HG03139 (cell line): ENCODE data around the gene ZNF319.
"Not testable (repeated sequence)": the region's sequence is repeated elsewhere in the genome, so short reads cannot be mapped to it uniquely, and the experiment has no call there.

ENCODE experiments used
- ATAC-seq: cut with Tn5 transposase; IDR thresholded peaks from one replicate; pipeline ENCODE4 v1.9.1; 2021; ENCODE audit not compliant: unreplicated experiment

The ZNF319 gene

DNA sequence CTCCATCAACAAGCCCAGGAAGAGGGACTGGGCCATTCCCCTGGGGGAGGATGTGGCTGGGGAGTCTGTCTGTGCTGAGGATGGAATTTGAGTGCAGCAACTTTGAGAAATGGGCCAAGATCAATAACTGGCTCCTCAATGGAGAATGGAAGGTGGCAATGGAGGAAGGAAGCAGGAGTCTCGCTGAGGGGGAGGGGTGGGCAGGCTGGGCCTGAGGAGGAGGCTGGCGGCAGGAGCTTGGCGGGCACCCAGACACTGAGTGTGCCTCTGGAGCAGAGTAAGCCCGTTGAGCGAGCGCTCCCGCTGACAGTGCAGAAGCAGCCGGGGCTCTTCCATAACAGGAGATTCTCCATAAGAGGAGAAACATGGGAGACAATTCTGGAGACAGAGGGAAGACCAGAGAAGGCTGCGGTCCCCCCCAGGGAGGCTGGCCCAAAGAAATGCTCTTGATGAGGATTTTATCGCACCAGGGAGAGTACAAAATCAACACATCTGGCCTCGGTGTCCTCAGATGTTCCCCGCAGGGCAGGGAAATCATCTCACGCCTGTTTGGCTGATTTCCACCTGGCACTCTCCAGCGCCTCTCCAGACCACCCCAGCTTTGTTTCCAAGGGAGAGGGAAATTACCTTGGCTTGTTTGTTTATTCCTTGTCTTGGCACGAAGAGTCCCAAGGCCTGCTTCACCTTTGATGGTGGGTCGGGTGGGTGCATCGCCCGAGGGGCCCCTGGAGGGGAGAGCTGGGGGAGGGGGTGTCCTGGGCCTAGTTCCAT, 22.3 kb upstream of the ZNF319 start:
- ATAC-seq: no peak

DNA sequence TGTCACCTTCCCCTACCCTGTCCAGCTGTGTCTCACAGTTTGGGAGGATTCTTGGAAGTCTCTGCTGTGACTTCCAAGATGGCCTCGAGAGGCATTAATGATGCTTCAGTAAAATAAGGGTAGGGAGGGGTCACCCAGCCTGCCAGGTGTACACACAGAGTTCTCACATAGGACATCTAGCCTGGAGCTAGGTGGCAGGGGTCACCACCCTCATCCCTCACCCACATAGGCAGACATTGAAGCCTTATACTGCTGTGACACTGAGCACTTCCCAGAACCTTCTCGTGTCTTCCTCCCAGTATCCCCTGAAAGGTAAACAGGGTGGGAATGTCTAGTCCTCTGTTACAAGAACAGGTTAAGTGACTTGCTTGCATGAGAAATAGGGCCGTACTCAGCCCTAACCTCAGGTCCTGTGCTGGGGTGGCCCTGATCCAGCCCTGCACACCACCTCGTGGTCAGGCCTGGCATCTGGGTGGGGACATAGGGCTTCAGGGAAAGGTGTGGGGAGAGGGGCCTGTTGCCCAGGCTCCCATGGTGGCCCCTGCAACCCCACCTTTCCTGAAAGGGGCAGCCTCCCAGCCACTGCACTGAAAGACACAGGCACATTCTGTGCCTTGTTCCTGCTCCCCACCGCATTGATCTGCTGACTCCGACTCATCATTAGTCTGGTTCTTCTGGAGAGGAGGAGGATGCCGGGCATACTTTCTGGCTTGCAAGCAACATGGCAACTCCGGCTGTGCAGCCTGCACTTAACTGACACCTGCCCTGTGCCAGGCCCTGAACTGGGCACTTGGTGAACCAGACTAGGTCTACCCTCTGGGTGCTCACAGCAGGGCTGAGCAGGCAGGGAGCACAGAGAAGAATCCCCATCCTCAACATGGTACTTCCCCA, 21.4 kb upstream of the ZNF319 start:
- no peak for ATAC-seq

DNA sequence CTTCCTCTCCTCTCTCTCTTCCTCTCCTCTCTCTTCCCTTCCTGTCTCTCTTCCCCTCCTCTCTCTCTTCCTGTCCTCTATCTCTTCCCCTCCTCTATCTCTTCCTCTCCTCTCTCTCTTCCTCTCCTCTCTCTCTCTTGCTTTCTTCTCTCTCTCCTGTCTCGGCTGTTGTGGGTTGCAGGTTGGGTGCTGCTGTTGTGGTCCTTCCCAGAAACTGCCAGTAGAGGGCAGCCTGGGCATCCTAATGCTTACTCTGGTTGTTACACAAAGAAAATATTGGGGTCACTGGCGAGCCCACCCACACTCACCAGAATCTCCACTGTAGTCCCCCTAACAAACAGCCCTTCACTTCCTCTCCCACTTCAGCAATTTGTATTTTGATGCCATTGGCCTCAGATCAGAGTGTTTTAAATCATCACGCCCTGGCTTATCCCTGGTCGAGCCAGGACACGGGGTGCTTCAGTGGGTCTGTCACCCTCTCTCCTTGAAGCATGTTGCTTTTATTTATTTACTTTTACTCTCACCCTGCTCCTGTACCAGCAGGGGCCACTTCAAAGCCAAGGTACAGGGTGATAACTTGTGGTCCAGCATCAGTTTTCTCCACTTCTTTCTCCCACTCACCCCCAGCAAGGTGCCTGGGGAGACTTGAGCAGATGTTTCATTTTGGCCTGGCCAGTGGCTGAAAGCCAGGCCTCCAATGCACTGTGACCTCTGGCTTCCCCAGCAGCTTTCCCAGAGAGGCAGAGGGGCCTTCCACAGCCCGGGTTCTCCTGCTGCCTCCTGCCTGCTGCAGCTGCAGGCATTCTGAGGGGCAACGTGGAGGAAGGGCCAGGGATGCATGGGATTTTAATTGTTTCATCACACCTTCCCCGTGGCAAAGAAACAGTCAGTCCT, 20.4 kb upstream of the ZNF319 start:
- no peak for ATAC-seq

DNA sequence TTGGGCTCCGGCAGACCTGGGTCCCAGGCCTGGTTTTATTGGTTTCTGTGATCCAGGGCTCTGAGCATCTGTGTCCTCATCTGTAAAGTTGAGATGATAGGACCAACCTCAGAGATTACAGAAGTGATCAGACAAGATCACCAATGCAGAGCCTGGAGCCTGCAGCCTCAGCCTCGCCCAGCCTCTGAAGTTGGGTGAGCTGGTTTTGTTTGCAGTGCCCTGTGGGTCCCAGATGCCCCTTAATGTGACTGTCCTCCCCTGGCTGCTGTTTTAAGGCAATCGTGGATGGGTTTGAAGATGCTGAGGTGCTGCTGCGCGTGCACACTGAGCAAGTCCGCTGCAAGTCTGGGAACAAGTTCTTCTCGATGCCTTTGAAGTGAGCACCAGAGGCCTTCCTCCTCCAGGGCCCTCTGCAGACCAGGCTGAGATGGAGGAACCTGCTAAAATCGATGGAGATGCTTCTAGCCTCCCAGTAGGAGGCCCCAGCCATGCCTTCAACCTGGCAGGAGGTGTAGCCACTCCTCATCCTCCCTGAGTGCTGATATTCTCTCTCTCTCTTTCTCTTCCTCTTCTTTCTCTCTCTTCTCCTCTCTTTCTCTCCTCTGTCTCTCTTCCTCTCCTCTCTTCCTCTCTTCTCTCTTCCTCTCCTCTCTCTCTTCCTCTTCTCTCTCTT, 19.5 kb upstream of the ZNF319 start:
- no peak for ATAC-seq

DNA sequence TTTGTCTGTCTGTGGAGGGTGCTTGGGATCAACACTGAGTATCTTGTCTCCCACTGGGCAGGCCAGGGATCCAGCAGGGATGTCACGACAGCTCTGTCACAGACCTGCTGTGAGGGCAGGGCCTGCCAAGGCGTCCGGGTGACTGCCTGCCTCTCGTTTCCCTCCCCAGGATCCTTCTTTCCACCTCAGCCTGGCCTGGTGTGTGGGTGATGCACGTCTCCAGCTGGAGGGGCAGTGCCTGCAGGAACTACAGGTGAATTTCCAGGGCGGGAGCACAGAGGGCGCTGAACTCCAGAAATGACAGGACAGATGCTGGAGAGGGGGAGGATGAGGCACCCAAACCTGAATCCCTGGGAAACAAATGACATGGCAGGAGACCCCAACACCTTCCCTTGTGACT, 18.3 kb upstream of the ZNF319 start:
- ATAC-seq: no peak

DNA sequence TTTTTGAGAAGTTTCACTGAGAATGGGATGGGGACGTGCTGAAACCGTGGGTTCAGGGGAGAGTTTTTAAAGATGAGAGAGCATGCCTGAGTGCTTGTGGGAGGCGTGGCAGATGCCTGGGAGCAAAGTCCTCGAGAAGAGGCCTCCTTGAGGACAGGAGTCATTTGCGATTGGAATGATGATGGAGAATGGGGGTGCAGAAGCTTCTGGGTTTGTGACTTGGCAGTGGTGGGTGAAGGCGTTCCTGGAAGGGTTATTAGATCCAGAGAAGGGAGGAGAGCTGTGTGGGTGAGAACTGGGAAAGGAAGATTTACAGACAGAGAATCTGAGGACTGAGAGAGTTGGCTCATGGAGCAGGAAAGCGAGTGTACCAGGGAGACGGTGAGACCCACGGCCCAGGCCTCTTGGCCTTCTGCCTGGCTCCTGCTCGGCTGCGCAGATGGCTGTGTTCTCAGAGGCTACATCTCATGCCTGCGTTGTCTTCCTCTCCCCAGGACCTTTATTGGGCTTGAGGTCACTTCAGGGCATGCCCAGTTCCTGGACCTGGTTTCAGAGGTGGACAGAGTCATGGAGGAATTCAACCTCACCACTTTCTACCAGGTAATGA, 16.5 kb upstream of the ZNF319 start:
- ATAC-seq: no peak

DNA sequence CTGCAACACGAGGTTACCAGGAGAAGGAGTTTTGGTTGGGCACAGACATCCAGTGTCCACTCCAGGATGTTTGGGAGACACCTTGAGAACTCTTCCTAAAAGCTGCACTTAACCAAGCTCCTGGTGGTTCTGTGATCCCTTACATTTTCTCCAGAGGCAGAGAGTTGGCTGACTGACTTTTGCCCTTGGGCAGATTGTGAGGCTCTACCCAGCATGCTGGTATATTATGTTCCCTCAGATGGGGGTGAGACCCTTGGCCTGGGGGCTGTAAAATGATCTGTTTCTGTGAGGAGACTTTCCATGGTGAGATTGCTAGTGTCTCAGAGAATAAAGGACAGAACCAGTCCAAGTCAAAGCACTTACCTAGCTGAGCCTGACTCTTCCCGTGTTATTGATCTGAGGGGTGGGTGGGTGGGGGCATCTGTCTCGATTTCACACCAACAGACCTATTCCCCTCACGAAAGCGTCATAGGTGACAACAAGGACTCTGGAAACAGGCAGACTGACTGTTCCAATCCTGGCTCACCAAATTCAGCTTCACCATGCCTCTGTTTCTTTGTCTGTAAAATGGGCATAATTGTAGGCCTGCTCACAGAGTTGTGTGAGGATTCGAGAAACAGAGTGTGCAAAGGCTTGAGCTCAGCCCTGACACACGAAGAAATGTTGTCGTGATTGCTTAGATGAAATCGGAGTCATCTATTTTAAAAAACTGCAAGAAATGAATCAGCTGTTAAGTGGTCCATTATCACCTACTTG, 12.9 kb upstream of the ZNF319 start:
- no peak for ATAC-seq

DNA sequence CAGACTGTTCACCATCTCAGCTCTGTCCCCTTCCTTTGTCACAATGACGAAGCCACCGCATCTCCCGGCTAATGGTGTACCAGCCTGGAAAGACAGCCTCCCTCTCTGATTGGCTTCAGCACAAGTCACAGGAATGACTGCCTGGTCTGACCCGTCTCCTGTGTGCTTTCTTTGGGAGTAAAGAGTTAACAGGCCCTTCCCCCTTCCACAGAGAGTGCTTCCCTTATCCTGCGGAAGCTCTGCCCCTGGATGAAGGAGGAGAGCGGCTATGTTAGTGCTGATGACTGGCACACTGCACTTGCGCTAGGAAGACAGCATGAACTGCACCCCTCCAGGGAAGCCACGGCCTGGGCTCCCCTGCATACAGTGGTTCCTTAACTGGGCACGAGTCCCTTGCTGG, 12.0 kb upstream of the ZNF319 start:
- ATAC-seq: no peak

DNA sequence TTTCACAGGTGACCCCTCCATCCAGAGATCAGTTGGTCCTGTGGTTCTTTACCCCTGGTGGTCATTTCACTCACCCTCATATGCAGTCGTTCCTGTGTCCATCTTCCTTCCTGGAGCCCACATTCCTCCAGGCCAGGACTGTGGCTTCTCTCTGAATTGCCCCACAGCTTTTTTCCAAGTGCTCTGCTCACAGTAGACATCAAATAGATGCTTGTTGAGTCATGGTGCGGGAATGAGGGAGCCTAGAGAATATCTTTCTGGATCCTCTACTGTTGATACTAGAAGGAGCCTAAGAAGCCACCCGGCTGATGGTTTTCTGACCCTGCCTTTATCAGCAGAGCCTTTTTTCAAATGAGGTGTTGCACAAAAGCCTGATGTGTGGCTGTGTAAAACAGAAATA, 11.2 kb upstream of the ZNF319 start:
- no peak for ATAC-seq

DNA sequence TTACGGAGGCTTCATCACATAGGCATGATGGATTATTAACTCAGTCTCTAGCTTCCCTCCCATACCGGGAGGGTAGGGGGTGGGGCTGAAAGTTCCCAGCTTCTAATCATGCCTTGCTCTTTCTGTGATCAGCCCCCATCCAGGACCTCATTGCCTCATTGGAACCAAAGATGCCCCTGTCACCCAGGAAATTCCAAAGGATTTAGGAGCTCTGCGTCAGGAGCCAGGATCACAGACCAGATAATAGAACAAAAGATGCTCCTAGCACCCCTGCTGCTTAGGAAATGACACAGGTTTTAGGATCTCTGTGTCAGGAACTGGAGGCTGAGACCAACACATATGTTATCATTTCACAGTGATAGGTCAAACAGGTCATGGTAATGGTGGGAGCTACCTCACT, 10.4 kb upstream of the ZNF319 start:
- ATAC-seq: no peak

DNA sequence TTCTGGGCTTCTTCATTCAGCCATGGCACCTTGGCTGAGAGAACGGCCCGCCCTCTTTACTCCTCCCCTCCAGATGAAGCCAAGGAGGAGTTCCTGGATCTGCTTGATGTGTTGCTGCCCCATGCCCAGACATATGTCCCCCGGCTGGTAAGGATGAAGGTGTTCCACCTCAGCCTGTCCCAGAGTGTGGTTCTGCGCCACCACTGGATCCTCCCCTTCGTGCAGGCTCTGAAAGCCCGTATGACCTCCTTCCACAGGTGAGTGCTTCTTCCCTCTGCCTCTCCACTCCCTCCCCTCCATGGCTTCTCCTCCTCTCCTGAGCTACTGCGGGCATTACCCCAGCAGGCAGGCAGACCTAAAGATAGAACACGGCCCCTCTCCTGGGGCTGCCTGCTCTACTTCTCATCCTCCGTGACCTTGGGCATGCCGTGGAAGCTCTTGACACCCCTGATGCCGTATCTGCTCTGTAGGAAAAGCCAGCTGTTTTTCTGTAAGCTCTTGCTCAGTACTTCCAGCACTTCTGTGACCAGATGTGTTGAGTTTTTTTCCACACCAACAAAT, 9.5 kb upstream of the ZNF319 start:
- no peak for ATAC-seq

DNA sequence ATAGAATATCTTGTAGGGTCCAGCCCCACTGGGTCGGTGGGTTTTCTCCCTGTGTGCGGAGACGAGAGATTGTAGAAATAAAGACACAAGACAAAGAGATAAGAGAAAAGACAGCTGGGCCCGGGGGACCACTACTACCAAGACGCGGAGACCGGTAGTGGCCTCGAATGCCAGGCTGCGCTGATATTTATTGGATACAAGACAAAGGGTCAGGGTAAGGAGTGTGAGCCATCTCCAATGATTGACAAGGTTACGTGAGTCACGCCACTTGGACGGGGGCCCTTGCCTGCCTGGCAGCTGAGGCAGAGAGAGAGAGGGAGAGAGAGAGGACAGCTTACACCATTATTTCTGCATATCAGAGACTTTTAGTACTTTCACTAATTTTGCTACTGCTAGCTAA, 4.3 kb upstream of the ZNF319 start:
- not testable (repeated sequence) for ATAC-seq

DNA sequence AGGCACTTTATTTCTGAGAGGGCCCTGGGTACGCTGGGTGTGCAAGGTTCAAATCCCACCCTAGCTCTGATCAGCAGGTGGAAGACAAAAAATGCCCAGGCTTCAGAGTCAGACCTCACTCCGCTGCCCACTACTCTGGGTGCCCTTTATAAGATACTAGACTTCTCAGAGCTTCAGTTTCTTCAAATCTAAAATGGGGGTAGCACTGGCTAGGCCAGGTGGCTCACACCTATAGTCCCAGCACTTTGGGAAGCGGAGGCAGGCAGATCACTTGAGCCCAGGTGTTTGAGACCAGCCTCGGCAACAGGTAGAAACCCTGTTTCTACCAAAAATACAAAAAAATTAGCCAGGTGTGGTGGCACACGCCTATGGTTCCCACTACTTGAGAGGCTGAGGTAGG, 2.5 kb upstream of the ZNF319 start:
- ATAC-seq: no peak

DNA sequence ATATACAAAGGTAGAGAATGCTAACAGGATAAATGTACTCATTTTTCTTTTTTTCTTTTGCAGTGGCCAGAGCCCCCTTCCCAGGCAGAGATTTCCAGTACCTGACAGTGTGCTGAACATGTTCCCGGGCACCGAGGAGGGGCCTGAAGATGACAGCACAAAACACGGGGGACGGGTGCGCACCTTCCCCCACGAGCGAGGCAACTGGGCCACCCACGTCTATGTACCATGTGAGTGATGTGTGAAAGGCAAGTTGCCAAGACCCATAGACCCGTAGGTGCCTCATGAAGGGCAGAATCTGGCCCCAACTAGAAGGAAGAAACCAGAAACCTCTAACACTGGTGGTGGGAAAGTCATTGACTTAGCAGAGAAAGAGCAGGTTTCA, 1.9 kb upstream of the ZNF319 start:
- ATAC-seq: no peak

DNA sequence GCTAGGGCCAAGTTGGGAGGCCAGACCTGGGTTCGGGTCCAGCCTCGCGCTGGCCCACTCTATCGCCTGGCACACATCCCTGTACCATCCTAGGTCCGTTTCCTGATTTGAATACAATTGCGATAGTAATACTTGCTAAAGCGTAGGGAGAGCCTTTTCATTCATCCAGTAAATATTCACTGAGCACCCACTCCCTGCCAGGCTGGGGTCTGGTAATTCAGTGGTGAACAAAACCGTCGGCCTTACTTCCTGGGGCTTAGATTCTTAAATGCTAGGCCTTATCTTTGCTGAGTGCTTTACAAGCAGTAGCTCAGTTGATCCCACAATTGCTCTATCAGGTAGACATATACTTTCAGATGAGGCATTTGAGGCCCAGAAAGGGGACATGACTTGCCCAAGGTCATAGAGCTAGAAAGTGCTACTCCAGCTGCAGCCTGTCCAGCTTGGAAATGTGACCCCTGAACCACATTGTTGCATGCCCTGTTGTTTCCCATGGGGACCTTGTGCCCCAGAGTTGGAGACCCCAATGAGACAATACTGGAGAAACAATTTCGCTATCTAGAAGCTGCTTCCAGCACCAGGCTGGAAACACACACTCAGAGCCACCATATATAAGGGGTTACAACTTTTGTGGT, 1.4 kb upstream of the ZNF319 start:
- no peak for ATAC-seq

DNA sequence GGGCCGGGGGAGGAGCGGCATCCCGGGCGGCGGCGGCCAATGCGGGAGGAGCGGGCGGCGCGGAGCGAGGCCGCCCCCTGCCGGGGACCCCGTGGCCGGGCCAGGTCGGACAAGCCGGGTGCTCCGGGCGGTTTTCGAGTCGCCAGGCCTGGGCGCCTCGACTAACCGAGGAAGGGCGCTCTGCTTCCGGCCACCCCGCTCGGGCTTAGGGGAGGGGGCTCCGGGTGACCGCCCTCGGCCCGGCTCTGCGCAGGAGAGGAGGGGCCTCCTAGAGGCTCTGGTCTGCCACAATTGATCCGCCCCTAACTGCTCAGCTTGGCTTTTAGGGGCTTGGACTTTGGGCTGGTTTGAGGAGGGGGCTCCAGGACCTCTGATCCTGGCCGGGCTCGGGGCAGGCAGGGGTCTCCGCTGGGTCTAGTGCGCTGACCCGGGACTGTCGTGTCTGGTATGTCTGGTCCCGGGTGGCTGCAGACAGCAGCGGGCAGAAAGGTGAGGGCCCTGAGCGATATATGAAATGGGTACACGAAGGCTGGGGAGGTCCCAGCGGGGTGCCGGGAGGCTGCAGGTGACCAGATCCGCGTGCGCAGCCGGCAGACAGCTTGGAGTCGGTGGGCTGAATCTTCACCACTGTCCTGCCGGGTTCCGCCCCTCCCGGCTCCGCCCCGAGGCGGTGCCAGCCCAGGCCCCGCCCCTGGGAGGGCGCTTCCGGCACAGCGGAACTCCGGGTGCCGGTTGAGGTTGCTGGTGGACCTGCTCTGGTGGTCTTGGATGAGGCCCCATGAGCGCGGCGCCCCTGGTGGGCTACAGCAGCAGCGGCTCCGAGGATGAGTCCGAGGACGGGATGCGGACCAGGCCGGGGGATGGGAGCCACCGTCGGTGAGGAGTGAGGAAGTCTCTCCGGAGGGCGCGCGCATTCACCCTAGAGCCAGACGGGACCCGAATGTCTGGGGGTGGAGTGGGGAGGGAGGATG, 519 bp upstream of the ZNF319 start, which contains the start of gene USB1:
Gene USB1 (plus strand): TSS at position 702 of the 971 bp plus-strand sequence. CDS start 77 bp downstream, at position 779.
- ATAC-seq: peak; percentile 69

DNA sequence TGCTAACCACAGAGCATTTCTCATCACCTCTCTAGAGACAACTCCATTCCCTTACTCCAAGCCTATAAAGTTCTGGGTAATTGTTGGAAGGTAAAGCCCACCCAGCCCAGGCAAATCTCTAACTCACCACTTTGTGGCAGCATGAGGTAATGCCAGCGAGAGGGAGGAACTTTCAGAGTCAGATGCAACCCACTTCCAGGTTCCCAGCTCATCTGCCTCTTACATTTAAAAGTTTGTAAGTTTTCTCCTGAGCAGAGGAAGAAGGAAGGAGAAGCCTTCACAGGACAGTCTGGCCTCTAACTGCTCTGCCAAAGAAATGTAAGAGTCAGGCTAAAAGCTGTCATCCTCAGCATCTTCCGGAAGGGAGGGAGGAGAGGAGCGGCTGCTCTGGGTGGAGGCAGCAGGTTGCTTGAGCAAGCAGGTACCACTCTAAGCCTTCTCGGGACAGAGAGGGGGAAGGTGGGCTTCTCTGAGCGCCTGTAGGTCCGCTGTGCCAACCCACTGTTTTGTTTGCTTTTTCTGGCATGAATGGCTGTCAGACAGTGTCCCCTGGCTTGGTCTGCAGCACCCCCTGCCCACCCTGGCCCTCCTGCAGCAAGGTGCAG, 1.0 kb downstream of the ZNF319 start:
- no peak for ATAC-seq
